Neural cell (in vitro differentiated cells): Measurements from ENCODE around the gene RMRP. TPM values are rescaled to one million over a fixed set of nuclear protein-coding genes. Genes with fewer than 3 reads are reported as not detected.

ENCODE experiments used
- H2AFZ ChIP-seq: fragments of 200-600, 300-800 bp; sonication (generic), shearing (Covaris generic); 2 replicates; pipeline ENCODE4 v1.6.0; 2014; ENCODE audit warnings: low read depth, mild to moderate bottlenecking, antibody characterized with exemption, low read length, moderate library complexity
- H3F3A ChIP-seq: fragments of 200-600 bp; shearing (Covaris generic); 2 replicates; pipeline ENCODE4 v1.6.1; 2016; ENCODE audit warnings: mild to moderate bottlenecking, moderate library complexity, mixed read lengths, antibody characterized with exemption, low read length; ENCODE audit not compliant: insufficient read depth, poor library complexity, severe bottlenecking
- H3K27ac ChIP-seq: fragments of 200-600, 300-800 bp; sonication (generic), shearing (Covaris generic); 2 replicates; pipeline ENCODE4 v1.5.1; 2014; ENCODE audit warnings: mild to moderate bottlenecking, low read length, moderate library complexity
- H3K27me3 ChIP-seq: fragments of 300-800, 200-600 bp; sonication (generic), shearing (Covaris generic); 2 replicates; pipeline ENCODE4 v1.6.0; 2014; ENCODE audit warnings: mild to moderate bottlenecking, low read depth, low read length, moderate library complexity; ENCODE audit not compliant: insufficient read depth
- H3K36me3 ChIP-seq: fragments of 300-800, 200-600 bp; sonication (generic), shearing (Covaris generic); 2 replicates; pipeline ENCODE4 v1.5.1; 2014; ENCODE audit warnings: mild to moderate bottlenecking, antibody characterized with exemption, low read length, moderate library complexity; ENCODE audit not compliant: insufficient read depth
- H3K4me2 ChIP-seq: fragments of 300-800, 200-600 bp; sonication (generic), shearing (Covaris generic); 2 replicates; pipeline ENCODE4 v1.6.0; 2014; ENCODE audit warnings: mild to moderate bottlenecking, low read length
- H3K4me3 ChIP-seq: fragments of 300-800, 200-600 bp; sonication (generic), shearing (Covaris generic); 2 replicates; pipeline ENCODE4 v1.5.1; 2014; ENCODE audit warnings: mild to moderate bottlenecking, low read length, moderate library complexity
- H3K79me2 ChIP-seq: fragments of 200-600 bp; shearing (Covaris generic); replicated peaks from 2 replicates; pipeline ENCODE4 v1.6.0; 2014; ENCODE audit warnings: mild to moderate bottlenecking, low read length, moderate library complexity; ENCODE audit not compliant: insufficient read depth
- H3K9ac ChIP-seq: fragments of 300-800, 200-600 bp; sonication (generic), shearing (Covaris generic); 2 replicates; pipeline ENCODE4 v1.6.1; 2016; ENCODE audit warnings: mild to moderate bottlenecking, low read length, mixed read lengths
- H3K9me2 ChIP-seq: fragments of 200-600 bp; shearing (Covaris generic); 2 replicates; pipeline ENCODE4 v1.6.1; 2016; ENCODE audit warnings: mild to moderate bottlenecking, low read length, mixed read lengths; ENCODE audit not compliant: insufficient read depth
- H3K9me3 ChIP-seq: fragments of 200-600, 300-800 bp; sonication (generic), shearing (Covaris generic); 2 replicates; pipeline ENCODE4 v1.6.1; 2016; ENCODE audit warnings: mild to moderate bottlenecking, mixed run types, low read length, moderate library complexity, mixed read lengths
- H4K20me1 ChIP-seq: fragments of 200-600 bp; shearing (Covaris generic); 2 replicates; pipeline ENCODE4 v1.6.1; 2016; ENCODE audit warnings: mild to moderate bottlenecking, mixed run types; ENCODE audit not compliant: insufficient read depth
- EP300 ChIP-seq: fragments of 450-650 bp; conservative IDR thresholded peaks from 2 replicates; pipeline ENCODE4 v1.6.1; 2014; ENCODE audit warnings: antibody characterized with exemption, mild to moderate bottlenecking, moderate library complexity; ENCODE audit not compliant: poor library complexity, severe bottlenecking
- EZH2 ChIP-seq: fragments of 200-600, 300-800 bp; shearing (Covaris generic), sonication (generic); IDR thresholded peaks from 2 replicates; pipeline ENCODE4 v1.6.1; 2014; ENCODE audit warnings: antibody characterized with exemption, low read length, borderline replicate concordance, mild to moderate bottlenecking; ENCODE audit not compliant: insufficient read depth, poor library complexity, severe bottlenecking
- MXI1 ChIP-seq: fragments of 450-650 bp; conservative IDR thresholded peaks from 2 replicates; pipeline ENCODE4 v1.6.1; 2014; ENCODE audit warnings: antibody characterized with exemption, mild to moderate bottlenecking; ENCODE audit not compliant: poor library complexity, severe bottlenecking
- POLR2AphosphoS5 ChIP-seq: IDR thresholded peaks from 2 replicates; pipeline ENCODE4 v1.6.1; 2012
- RAD21 ChIP-seq: fragments of 450-650 bp; conservative IDR thresholded peaks from 2 replicates; pipeline ENCODE4 v1.6.1; 2014; ENCODE audit warnings: antibody characterized with exemption, mild to moderate bottlenecking, moderate library complexity
- REST ChIP-seq: IDR thresholded peaks from 2 replicates; pipeline ENCODE4 v1.6.1; 2012; ENCODE audit warnings: borderline replicate concordance
- SMC3 ChIP-seq: fragments of 450-650 bp; conservative IDR thresholded peaks from 2 replicates; pipeline ENCODE4 v1.6.1; 2014; ENCODE audit warnings: antibody characterized with exemption, mild to moderate bottlenecking, moderate library complexity; ENCODE audit not compliant: poor library complexity
- TAF1 ChIP-seq: IDR thresholded peaks from 2 replicates; pipeline ENCODE4 v1.6.1; 2012; ENCODE audit warnings: low read depth
- polyA plus RNA-seq: library from polyadenylated mRNA; depleted of rRNA; stranded (reverse); fragments of >200 nt; gene quantifications from 2 replicates; pipeline ENCODE4 v1.2.3, GENCODE V29; 2014
- TF ChIP-seq, protein P1 (sequence below): fragments of 450-650 bp; IDR thresholded peaks from 2 replicates; pipeline ENCODE4 v1.5.1; 2014; ENCODE audit warnings: antibody characterized with exemption, mild to moderate bottlenecking, moderate library complexity; ENCODE audit not compliant: poor library complexity, severe bottlenecking

The RMRP gene
- polyA plus RNA-seq, 1 donor from 2014 or later: not detected

- no peaks in the 10 kb centered on the region for H3K36me3 ChIP-seq
- no peaks in the 10 kb centered on the region for H3K27me3 ChIP-seq
- no peaks in the 10 kb centered on the region for H4K20me1 ChIP-seq
- H3K4me3 ChIP-seq: no peak overlapping the region
- H3K79me2 ChIP-seq: no peaks in the 10 kb centered on the region
- H3K27ac ChIP-seq: no peak overlapping the region
- H2AFZ ChIP-seq: no peak overlapping the region
- H3K9me3 ChIP-seq: no peaks in the 10 kb centered on the region
- no peak overlapping the region for H3K9ac ChIP-seq
- no peak for TF ChIP-seq RAD21
- TF ChIP-seq POLR2AphosphoS5: no peak
- TF ChIP-seq, protein P1, sequence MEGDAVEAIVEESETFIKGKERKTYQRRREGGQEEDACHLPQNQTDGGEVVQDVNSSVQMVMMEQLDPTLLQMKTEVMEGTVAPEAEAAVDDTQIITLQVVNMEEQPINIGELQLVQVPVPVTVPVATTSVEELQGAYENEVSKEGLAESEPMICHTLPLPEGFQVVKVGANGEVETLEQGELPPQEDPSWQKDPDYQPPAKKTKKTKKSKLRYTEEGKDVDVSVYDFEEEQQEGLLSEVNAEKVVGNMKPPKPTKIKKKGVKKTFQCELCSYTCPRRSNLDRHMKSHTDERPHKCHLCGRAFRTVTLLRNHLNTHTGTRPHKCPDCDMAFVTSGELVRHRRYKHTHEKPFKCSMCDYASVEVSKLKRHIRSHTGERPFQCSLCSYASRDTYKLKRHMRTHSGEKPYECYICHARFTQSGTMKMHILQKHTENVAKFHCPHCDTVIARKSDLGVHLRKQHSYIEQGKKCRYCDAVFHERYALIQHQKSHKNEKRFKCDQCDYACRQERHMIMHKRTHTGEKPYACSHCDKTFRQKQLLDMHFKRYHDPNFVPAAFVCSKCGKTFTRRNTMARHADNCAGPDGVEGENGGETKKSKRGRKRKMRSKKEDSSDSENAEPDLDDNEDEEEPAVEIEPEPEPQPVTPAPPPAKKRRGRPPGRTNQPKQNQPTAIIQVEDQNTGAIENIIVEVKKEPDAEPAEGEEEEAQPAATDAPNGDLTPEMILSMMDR: no peak
- no peak for TF ChIP-seq MXI1
- no peak for TF ChIP-seq EZH2
- no peak for TF ChIP-seq REST
- no peak for TF ChIP-seq SMC3
- TF ChIP-seq EP300: no peak
- TF ChIP-seq TAF1: no peak
- H3K9me2 ChIP-seq: no peaks in the 10 kb centered on the region
- no peaks in the 10 kb centered on the region for H3F3A ChIP-seq
- no peak overlapping the region for H3K4me2 ChIP-seq
These were observed 30.2 kb downstream of the RMRP start for GRCh38 chr9:35627575-35627974.

DNA sequence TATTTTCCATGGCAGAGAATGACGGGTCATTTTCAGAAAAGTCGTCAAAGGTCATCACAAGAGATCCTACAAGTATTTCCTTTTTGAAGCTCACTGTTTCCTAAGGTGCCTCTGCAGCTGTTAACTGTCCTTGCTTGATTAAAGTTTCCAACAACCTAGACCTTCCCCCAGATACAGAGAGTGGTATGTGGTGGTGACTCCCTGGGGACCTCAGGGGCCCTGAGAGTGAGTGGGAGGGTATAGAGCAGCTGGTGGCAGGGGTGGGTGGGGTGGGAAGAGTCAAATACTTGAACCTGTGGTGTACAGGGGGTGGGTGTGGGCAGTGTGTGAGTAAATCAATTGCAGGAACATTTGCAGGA, 38.0 kb downstream of the RMRP start:
- Histone ChIP-seq H2AFZ (no peak overlapping the region), H3K27ac (no peak overlapping the region), H3K4me2 (no peak overlapping the region), H3K4me3 (no peak overlapping the region), H3K27me3 (peaks cover 31% of the 10 kb centered on the region), H3K9me2 (no peaks in the 10 kb centered on the region), H3K9me3 (no peaks in the 10 kb centered on the region), H3F3A (no peaks in the 10 kb centered on the region), H3K79me2 (no peaks in the 10 kb centered on the region), H3K9ac (no peak overlapping the region), H3K36me3 (no peaks in the 10 kb centered on the region), H4K20me1 (no peaks in the 10 kb centered on the region)
- TF ChIP-seq MXI1: no peak
